Brain microvascular endothelial cell (primary cell): ENCODE measurements around the gene ABCG1.

Experiments
- DNase-seq: peaks from one replicate; pipeline ENCODE4 v3.0.0-alpha.2; 2020
- H3K27ac ChIP-seq: fragments of 250-450 bp; sonication (Bioruptor Pico); 2 replicates; pipeline ENCODE4 v1.5.1; 2020; ENCODE audit warnings: mild to moderate bottlenecking, moderate library complexity
- H3K27me3 ChIP-seq: fragments of 250-450 bp; sonication (Bioruptor Pico); replicated peaks from 2 replicates; pipeline ENCODE4 v1.5.1; 2020; ENCODE audit warnings: mild to moderate bottlenecking
- H3K36me3 ChIP-seq: fragments of 250-450 bp; sonication (Bioruptor Pico); replicated peaks from 2 replicates; pipeline ENCODE4 v1.5.1; 2020; ENCODE audit warnings: mild to moderate bottlenecking
- H3K4me3 ChIP-seq: 2 replicates; pipeline ENCODE4 v1.5.1; 2011; ENCODE audit warnings: low read depth, mild to moderate bottlenecking, control low read depth, low read length, moderate library complexity
- CTCF ChIP-seq: IDR thresholded peaks from 2 replicates; pipeline ENCODE4 v1.5.1; 2011; ENCODE audit warnings: low read depth, mild to moderate bottlenecking, moderate library complexity, low read length, control low read depth, inconsistent platforms; ENCODE audit errors: missing control alignments
- in situ Hi-C: cut with HindIII; loops from 2 replicates; pipeline ENCODE4 v1.10.0; 2017; ENCODE audit warnings: low sequenced_read_pairs, low pct_ligation_motif_present

Gene ABCG1

GRCh38 chr21:42254651-42255601 lies 36.0 kb downstream of the ABCG1 start:
- no peak overlapping the region for H3K27ac ChIP-seq
- H3K36me3 ChIP-seq, result no peaks in the 10 kb centered on the region
- no peak overlapping the region for H3K4me3 ChIP-seq
- in situ Hi-C loops, result no loop called here
- TF ChIP-seq CTCF, result no peak
- no peaks in the 10 kb centered on the region for H3K27me3 ChIP-seq
- no peak for DNase-seq

- DNase-seq, result no peak
- Histone ChIP-seq H3K36me3 (no peaks in the 10 kb centered on the region), H3K27ac (no peak overlapping the region), H3K27me3 (no peaks in the 10 kb centered on the region), H3K4me3 (no peak overlapping the region)
- in situ Hi-C loops, result no loop called here
- no peak for TF ChIP-seq CTCF
Measured at GRCh38 chr21:42255825-42256224, 36.9 kb downstream of the ABCG1 start.

- no peak for DNase-seq
- Histone ChIP-seq H3K27ac (no peak overlapping the region), H3K36me3 (no peaks in the 10 kb centered on the region), H3K27me3 (no peaks in the 10 kb centered on the region), H3K4me3 (no peak overlapping the region)
- in situ Hi-C loops, result no loop called here
- no peak for TF ChIP-seq CTCF
Measured at GRCh38 chr21:42256316-42256715, 37.4 kb downstream of the ABCG1 start.

GRCh38 chr21:42257091-42257765 lies 38.3 kb downstream of the ABCG1 start:
- H3K27me3 ChIP-seq, result peaks cover 1% of the 10 kb centered on the region
- in situ Hi-C loops, result no loop called here

GRCh38 chr21:42258150-42258884 lies 39.4 kb downstream of the ABCG1 start:
- in situ Hi-C loops, result no loop called here
- no peak overlapping the region for H3K27ac ChIP-seq
- peak; percentile 91 for TF ChIP-seq CTCF
- H3K27me3 ChIP-seq, result peaks cover 1% of the 10 kb centered on the region
- H3K4me3 ChIP-seq, result no peak overlapping the region
- H3K36me3 ChIP-seq, result no peaks in the 10 kb centered on the region
- DNase-seq, result peak; percentile 34

More at GRCh38 chr21:42257091-42257765, 38.3 kb downstream of the ABCG1 start:
- Histone ChIP-seq H3K4me3 (no peak overlapping the region), H3K36me3 (no peaks in the 10 kb centered on the region), H3K27ac (no peak overlapping the region)
- DNase-seq, result no peak
- no peak for TF ChIP-seq CTCF
